ENCODE measurements around the gene CLUH.
"Not testable (repeated sequence)": the region's sequence is repeated elsewhere in the genome, so short reads cannot be mapped to it uniquely, and the experiment has no call there.

Gene CLUH

GRCh38 chr17:2701996-2702741 lies 9.4 kb downstream of the CLUH start:
- peak; percentile 68 for DNase-seq (ENCODE audit: low spot score)
- no peak for TF ChIP-seq CTCF (IDR thresholded peaks at IDR 0.05)
- Histone ChIP-seq H3K27ac (no peak overlapping the region), H3K4me3 (no peak overlapping the region)

- peak; percentile 67 for DNase-seq (ENCODE audit: low spot score)
- TF ChIP-seq CTCF (IDR thresholded peaks at IDR 0.05): no peak
- Histone ChIP-seq H3K4me3 (no peak overlapping the region), H3K27ac (no peak overlapping the region)
Measured at GRCh38 chr17:2701161-2701995, 10.2 kb downstream of the CLUH start.

GRCh38 chr17:2700491-2701141 lies 10.9 kb downstream of the CLUH start:
- no peak for TF ChIP-seq CTCF (IDR thresholded peaks at IDR 0.05)
- DNase-seq (ENCODE audit: low spot score): peak; percentile 54
- Histone ChIP-seq H3K4me3 (no peak overlapping the region), H3K27ac (no peak overlapping the region)

GRCh38 chr17:2700030-2700490 lies 11.5 kb downstream of the CLUH start:
- no peak for DNase-seq (ENCODE audit: low spot score)
- TF ChIP-seq CTCF (IDR thresholded peaks at IDR 0.05): no peak
- Histone ChIP-seq H3K4me3 (no peak overlapping the region), H3K27ac (no peak overlapping the region)

- H3K4me3 ChIP-seq, H3K27ac ChIP-seq: not testable (repeated sequence)
- DNase-seq (ENCODE audit: low spot score): peak; percentile 17
Measured at GRCh38 chr17:2699216-2699805, 12.3 kb downstream of the CLUH start.

- H3K27ac ChIP-seq: no peak overlapping the region
- no peak overlapping the region for H3K4me3 ChIP-seq
- DNase-seq (ENCODE audit: low spot score): peak; percentile 70
- no peak for TF ChIP-seq CTCF (IDR thresholded peaks at IDR 0.05)
Measured at GRCh38 chr17:2697611-2698162, 13.9 kb downstream of the CLUH start.

Data from coronary artery (tissue), 2 donors.